GM21360 (cell line): ENCODE results near the gene ADGRA1.
"Not testable (repeated sequence)": the region's sequence is repeated elsewhere in the genome, so short reads cannot be mapped to it uniquely, and the experiment has no call there.

Source experiments
- ATAC-seq: cut with Tn5 transposase; IDR thresholded peaks from one replicate; pipeline ENCODE4 v1.9.1; 2021; ENCODE audit warnings: mild to moderate bottlenecking, moderate library complexity; ENCODE audit not compliant: unreplicated experiment

ADGRA1 gene

GRCh38 chr10:133126431-133127290 lies 38.9 kb downstream of the ADGRA1 start:
- ATAC-seq: no peak

- no peak for ATAC-seq
Measured at GRCh38 chr10:133127291-133128125, 39.8 kb downstream of the ADGRA1 start.

- ATAC-seq: no peak
Measured at GRCh38 chr10:133128126-133129070, 40.7 kb downstream of the ADGRA1 start.

DNA sequence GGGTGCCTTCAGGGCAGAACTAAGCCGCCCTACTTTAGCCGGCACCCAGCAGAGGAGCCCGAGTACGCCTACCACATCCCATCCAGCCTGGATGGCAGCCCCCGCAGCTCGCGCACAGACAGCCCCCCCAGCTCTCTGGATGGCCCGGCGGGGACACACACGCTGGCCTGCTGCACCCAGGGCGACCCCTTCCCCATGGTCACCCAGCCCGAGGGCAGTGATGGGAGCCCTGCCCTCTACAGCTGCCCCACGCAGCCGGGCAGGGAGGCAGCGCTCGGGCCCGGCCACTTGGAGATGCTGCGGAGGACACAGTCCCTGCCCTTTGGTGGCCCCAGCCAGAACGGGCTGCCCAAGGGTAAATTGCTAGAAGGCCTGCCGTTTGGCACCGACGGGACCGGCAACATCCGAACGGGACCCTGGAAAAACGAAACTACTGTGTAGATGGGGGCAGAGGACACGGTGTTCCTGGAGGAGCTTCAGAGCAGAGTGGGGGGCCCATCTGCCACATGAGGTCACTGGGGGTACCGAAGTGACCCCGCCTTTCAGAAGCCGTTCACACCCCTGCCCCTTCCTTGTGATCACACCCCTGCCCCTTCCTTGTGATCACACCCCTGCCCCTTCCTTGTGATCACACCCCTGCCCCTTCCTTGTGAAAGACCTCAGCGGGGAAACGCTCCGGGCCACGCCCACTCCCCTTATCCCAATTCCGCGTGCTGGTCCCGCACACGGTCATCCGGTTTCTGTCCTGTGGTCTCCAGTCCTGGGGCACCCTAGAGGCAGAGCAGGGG lies 41.5 kb downstream of the ADGRA1 start:
- no peak for ATAC-seq

GRCh38 chr10:133129859-133130495 lies 42.3 kb downstream of the ADGRA1 start:
- ATAC-seq: no peak

DNA sequence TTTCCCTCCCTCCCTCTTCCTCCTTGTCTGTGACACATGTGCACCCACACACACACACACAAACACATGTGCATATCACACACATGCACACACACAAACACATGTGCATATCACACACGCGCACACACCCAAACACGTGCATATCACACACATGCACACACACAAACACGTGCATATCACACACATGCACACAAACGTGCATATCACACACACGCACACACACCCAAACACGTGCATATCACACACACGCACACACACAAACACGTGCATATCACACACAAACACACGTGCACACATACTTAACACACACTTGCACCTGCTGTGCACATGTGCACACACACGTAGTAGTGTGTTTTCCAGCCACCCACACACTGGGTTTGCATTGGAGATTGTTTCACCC lies 42.9 kb downstream of the ADGRA1 start:
- ATAC-seq: no peak

- no peak for ATAC-seq
Measured at GRCh38 chr10:133131053-133131452, 43.3 kb downstream of the ADGRA1 start.

DNA sequence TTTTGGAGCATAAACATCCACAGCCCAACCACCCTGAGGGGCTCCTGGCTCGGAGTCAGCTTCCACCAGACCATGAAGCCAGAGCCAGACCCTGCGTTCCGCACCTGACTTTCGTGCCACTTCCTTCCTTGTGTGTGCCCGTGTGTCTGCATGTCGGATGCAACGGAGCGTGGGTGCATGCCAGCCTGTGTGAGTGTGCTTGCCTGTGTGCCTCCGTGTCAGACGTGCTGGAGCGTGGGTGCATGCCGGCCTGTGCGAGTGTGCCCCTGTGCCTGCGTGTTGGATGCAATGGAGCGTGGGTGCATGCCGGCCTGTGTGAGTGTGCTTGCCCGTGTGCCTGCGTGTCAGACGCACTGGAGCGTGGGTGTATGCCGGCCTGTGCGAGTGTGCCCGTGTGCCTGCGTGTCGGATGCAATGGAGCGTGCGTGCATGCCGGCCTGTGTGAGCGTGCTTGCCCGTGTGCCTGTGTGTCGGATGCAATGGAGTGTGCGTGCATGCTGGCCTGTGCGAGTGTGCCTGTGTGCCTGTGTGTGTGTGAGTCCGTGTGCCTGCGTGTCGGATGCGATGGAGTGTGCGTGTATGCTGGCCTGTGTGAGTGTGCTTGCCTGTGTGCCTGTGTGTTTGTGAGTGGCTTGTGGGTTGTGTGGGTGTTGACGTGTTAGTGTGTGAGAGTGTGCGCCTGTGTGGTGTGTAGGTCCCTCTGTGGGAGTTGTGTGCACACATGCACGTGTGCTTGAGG lies 44.2 kb downstream of the ADGRA1 start:
- no peak for ATAC-seq

DNA sequence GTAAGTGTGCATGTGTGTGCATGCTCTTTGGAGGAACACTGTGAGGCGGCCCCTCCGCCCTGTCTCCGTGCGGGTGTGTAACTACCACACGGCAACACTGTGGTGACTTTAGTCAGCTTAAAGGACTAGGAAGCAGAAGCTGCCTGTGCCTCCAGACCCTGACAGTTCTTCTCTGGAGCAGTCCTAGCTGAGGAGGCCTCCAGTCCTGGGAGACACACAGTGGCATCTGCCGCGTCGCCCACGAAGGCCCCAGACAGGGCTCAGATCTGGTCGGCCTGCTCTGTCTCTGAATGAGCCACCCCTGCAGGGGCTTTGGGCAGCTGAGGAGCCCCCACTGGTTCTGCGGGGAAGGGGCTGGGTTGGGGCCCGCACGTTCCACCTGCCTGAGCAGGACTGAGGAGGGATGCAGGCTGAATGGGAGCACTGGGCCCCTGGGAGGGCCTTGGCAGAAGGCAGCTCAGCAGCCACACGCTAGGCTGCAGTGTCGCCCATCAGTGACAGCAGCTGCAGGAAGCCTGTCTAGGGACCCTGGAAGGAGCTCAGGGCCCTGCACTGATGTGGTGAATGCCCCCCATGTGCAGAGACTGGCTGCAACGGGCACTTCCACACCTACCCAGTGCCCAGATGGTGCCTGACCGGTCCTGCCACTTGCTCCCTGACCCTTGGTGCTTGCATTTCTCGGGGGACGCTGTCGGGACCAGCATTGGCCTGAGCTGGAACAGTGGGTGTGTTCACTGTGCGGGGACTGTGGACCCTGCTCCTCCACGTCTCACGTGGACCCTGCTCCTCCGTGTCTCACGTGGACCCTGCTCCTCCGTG lies 45.0 kb downstream of the ADGRA1 start:
- ATAC-seq: no peak

- ATAC-seq: no peak
Measured at GRCh38 chr10:133133471-133134231, 45.9 kb downstream of the ADGRA1 start.

DNA sequence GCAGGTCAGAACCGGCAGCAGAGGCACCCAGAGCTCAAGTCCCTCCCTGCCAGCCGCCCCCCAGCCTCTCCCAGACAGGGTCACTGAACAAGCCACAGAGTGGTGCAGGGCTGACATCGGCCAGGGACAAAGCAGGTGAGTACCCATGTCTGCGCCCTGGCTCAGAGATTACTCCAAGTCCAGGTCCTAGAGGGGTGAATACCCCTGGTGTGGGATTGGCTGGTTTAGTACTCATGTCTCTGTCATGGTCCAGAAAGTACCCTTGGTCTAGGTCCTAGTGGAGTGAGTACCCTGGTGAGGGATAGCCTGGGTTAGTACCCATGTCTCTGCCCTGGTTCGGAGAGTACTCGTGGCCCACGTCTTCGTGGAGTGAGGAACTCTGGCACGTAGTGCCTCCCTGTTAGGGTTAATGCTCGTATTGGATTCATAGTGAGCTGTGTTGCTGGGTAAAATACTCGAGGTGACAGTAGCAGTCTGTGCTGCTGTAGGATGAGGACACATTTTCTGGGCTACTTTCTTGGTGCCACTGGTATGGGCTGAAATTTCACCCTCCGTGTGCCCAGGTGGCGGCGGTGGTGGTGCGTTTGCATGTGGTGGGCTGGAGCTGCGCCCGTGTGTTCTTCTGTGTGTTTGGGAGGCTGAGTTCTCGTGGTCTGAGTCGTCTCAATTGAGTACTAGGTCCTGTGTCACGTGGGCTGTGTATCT lies 46.8 kb downstream of the ADGRA1 start:
- no peak for ATAC-seq

GRCh38 chr10:133135116-133135465 lies 47.4 kb downstream of the ADGRA1 start:
- ATAC-seq: no peak

DNA sequence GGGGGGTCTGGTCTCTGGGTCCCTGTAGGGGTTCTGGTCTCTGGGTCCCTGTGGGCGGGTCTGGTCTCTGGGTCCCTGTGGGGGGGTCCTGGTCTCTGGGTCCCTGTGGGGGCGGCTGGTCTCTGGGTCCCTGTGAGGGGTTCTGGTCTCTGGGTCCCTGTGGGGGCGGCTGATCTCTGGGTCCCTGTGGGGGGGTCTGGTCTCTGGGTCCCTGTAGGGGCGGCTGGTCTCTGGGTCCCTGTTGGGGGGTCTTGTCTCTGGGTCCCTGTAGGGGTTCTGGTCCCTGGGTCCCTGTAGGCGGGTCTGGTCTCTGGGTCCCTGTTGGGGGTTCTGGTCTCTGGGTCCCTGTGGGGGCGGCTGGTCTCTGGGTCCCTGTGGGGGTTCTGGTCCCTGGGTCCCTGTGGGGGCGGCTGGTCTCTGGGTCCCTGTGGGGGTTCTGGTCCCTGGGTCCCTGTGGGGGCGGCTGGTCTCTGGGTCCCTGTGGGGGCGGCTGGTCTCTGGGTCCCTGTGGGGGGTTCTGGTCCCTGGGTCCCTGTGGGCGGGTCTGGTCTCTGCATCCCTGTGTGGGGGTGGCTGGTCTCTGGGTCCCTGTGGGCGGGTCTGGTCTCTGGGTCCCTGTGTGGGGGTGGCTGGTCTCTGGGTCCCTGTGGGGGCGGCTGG lies 49.9 kb downstream of the ADGRA1 start:
- ATAC-seq: not testable (repeated sequence)

DNA sequence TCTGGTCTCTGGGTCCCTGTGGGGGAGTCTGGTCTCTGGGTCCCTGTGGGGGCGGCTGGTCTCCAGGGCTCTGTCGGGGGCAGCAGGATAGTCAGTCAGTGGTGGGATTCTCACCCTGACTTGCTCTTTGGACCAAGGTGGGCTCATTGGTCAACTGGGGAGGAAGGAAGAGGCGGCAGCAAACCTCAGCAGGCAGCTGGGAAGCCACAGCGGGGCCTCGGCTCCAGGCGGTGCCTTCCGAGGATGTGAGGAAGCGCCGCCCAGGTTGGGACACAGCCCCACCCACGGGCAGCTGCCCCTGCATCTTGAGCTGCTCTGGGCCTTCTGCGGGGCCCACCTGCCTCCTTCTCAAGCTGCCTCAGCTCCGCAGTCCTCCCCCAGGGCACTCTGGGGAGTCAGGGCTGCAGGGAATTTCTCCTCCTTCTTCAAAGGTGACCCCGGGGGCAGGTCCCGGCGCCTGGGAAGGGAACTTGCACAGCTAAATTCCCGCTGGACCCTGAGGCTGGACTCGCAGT lies 51.9 kb downstream of the ADGRA1 start:
- ATAC-seq: no peak

DNA sequence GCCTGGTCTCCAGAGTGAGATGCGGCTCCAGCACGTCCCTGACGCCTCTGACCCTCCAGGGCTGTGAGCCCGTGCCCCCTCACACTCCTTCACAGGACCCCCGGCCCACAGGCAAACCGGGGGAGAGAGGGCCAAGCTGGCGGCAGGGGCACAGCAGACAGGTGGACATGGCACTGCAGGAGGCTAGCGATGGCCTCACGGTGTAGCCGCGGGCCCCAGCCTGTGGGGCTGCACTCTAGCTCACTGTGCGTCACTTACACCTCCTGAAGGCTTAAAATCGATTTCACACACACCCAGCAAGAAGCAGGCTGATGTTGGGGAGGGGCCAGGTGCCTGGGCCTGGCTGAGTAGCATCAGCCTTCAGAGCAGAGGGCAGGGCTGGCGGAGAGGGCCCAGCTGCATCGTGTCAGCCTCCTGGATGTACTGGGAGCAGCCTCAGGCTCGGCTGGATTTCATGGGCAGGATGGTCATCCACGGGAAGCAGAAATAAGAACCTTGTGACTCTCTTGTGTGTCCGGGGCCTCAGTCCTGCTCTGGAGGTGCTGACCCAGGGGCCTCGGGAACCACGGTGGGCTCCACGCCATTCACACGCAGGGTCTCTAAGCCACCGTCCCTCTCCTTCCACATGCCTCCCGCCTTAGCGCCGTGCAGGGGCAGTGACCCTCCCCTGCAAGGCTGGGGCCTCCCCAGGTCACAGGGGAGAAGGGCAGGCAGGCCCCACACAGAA lies 52.9 kb downstream of the ADGRA1 start:
- no peak for ATAC-seq
